Measurements from ENCODE around the gene UBAC2. TPM values are rescaled to one million over a fixed set of nuclear protein-coding genes. Genes with fewer than 3 reads are reported as not detected.

Gene UBAC2
- total and polyA plus RNA-seq, 2 of the 8 experiments (the other 6 are each of a cell fraction or from before 2014, with no cell fraction given), result 75.9 to 76.9 TPM

- TF ChIP-seq BRCA1 (IDR thresholded peaks at IDR 0.05; ENCODE audit: low read depth, low read length), result no peak
- TF ChIP-seq, protein P1, sequence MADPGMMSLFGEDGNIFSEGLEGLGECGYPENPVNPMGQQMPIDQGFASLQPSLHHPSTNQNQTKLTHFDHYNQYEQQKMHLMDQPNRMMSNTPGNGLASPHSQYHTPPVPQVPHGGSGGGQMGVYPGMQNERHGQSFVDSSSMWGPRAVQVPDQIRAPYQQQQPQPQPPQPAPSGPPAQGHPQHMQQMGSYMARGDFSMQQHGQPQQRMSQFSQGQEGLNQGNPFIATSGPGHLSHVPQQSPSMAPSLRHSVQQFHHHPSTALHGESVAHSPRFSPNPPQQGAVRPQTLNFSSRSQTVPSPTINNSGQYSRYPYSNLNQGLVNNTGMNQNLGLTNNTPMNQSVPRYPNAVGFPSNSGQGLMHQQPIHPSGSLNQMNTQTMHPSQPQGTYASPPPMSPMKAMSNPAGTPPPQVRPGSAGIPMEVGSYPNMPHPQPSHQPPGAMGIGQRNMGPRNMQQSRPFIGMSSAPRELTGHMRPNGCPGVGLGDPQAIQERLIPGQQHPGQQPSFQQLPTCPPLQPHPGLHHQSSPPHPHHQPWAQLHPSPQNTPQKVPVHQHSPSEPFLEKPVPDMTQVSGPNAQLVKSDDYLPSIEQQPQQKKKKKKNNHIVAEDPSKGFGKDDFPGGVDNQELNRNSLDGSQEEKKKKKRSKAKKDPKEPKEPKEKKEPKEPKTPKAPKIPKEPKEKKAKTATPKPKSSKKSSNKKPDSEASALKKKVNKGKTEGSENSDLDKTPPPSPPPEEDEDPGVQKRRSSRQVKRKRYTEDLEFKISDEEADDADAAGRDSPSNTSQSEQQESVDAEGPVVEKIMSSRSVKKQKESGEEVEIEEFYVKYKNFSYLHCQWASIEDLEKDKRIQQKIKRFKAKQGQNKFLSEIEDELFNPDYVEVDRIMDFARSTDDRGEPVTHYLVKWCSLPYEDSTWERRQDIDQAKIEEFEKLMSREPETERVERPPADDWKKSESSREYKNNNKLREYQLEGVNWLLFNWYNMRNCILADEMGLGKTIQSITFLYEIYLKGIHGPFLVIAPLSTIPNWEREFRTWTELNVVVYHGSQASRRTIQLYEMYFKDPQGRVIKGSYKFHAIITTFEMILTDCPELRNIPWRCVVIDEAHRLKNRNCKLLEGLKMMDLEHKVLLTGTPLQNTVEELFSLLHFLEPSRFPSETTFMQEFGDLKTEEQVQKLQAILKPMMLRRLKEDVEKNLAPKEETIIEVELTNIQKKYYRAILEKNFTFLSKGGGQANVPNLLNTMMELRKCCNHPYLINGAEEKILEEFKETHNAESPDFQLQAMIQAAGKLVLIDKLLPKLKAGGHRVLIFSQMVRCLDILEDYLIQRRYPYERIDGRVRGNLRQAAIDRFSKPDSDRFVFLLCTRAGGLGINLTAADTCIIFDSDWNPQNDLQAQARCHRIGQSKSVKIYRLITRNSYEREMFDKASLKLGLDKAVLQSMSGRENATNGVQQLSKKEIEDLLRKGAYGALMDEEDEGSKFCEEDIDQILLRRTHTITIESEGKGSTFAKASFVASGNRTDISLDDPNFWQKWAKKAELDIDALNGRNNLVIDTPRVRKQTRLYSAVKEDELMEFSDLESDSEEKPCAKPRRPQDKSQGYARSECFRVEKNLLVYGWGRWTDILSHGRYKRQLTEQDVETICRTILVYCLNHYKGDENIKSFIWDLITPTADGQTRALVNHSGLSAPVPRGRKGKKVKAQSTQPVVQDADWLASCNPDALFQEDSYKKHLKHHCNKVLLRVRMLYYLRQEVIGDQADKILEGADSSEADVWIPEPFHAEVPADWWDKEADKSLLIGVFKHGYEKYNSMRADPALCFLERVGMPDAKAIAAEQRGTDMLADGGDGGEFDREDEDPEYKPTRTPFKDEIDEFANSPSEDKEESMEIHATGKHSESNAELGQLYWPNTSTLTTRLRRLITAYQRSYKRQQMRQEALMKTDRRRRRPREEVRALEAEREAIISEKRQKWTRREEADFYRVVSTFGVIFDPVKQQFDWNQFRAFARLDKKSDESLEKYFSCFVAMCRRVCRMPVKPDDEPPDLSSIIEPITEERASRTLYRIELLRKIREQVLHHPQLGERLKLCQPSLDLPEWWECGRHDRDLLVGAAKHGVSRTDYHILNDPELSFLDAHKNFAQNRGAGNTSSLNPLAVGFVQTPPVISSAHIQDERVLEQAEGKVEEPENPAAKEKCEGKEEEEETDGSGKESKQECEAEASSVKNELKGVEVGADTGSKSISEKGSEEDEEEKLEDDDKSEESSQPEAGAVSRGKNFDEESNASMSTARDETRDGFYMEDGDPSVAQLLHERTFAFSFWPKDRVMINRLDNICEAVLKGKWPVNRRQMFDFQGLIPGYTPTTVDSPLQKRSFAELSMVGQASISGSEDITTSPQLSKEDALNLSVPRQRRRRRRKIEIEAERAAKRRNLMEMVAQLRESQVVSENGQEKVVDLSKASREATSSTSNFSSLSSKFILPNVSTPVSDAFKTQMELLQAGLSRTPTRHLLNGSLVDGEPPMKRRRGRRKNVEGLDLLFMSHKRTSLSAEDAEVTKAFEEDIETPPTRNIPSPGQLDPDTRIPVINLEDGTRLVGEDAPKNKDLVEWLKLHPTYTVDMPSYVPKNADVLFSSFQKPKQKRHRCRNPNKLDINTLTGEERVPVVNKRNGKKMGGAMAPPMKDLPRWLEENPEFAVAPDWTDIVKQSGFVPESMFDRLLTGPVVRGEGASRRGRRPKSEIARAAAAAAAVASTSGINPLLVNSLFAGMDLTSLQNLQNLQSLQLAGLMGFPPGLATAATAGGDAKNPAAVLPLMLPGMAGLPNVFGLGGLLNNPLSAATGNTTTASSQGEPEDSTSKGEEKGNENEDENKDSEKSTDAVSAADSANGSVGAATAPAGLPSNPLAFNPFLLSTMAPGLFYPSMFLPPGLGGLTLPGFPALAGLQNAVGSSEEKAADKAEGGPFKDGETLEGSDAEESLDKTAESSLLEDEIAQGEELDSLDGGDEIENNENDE (IDR thresholded peaks at IDR 0.05; ENCODE audit: insufficient replicate concordance, low read length), result no peak
These were observed 113.3 kb downstream of the UBAC2 start (continued) for GRCh38 chr13:99313941-99314340.
